Astrocyte of the cerebellum (primary cell): ENCODE data around the gene MYO16.

Experiments
- DNase-seq: peaks from one replicate; pipeline ENCODE4 v3.0.0-alpha.2; 2011; ENCODE audit warnings: low read depth
- H3K4me3 ChIP-seq: 2 replicates; pipeline ENCODE4 v1.5.1; 2011; ENCODE audit warnings: mild to moderate bottlenecking, low read depth, low read length, moderate library complexity
- in situ Hi-C: cut with HindIII; loops from 2 replicates; pipeline ENCODE4 v1.10.0; 2017; ENCODE audit warnings: low sequenced_read_pairs
- TF ChIP-seq, protein P1 (sequence below): IDR thresholded peaks from 2 replicates; pipeline ENCODE4 v1.5.1; 2012; ENCODE audit warnings: low read length, low read depth, moderate library complexity, mild to moderate bottlenecking; ENCODE audit errors: missing control alignments

MYO16 gene

DNA sequence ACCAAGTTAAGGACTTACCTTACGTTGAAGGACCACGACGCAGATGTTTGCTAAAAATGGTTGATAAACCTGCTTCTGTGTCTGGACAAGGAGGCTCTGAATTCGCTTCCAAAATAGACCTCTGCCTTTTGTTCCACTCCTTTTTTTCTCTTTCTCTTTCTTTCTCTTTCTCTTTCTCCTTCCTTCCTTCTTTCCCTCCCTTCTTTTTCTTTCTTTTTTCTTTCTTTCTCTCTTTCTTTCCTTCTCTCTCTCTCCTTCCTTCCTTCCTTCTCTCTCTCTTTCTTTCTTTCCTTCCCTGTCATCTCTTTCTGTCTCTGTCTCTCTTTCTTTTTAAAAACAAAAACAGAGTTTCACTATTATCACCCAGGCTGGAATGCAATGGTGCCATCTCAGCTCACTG, 290.7 kb downstream of the MYO16 start:
- no peak for DNase-seq
- TF ChIP-seq, protein P1, sequence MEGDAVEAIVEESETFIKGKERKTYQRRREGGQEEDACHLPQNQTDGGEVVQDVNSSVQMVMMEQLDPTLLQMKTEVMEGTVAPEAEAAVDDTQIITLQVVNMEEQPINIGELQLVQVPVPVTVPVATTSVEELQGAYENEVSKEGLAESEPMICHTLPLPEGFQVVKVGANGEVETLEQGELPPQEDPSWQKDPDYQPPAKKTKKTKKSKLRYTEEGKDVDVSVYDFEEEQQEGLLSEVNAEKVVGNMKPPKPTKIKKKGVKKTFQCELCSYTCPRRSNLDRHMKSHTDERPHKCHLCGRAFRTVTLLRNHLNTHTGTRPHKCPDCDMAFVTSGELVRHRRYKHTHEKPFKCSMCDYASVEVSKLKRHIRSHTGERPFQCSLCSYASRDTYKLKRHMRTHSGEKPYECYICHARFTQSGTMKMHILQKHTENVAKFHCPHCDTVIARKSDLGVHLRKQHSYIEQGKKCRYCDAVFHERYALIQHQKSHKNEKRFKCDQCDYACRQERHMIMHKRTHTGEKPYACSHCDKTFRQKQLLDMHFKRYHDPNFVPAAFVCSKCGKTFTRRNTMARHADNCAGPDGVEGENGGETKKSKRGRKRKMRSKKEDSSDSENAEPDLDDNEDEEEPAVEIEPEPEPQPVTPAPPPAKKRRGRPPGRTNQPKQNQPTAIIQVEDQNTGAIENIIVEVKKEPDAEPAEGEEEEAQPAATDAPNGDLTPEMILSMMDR: no peak
- no peak overlapping the region for H3K4me3 ChIP-seq
- in situ Hi-C loops: no loop called here

DNA sequence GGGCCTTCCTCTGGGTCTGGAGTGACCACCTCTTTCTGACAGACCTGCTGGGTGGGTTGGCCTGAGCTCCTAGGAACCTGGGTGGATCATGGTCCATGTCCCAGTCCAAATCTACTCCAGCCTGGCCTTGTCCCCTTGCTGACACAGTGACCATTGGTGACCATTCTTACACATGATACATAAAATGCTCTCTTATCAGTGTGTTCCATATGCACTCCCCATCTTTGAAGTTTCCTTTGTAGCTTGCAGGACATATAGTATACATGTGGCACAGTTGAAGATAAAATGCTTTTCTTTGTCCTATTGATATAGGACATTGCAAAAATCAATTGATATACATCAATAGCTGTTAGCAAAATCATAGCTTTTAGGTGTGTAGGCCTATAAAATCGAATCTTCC, 291.8 kb downstream of the MYO16 start:
- no peak overlapping the region for H3K4me3 ChIP-seq
- TF ChIP-seq, protein P1: no peak
- no peak for DNase-seq
- in situ Hi-C loops: no loop called here

DNA sequence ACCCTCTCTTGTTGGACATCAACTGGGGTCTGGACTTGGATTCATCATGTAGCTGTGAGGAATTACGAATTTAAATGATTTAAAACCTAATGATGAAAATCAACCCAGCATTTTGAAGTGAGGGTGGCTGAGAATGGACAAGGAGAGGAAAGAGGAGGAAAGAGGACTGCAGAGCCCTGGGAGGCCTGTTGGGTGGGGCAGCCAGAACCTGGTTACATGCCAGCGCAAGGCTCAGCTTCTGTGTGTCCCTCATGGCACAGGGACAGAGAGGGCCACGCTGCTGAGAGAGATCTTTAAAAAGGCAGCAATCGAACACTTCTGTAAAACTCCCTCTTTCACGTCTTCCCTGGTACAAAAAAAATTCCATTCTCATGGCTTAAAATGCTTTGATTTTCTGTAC, 292.7 kb downstream of the MYO16 start:
- no peak for DNase-seq
- H3K4me3 ChIP-seq: no peak overlapping the region
- TF ChIP-seq, protein P1: no peak
- in situ Hi-C loops: no loop called here

DNA sequence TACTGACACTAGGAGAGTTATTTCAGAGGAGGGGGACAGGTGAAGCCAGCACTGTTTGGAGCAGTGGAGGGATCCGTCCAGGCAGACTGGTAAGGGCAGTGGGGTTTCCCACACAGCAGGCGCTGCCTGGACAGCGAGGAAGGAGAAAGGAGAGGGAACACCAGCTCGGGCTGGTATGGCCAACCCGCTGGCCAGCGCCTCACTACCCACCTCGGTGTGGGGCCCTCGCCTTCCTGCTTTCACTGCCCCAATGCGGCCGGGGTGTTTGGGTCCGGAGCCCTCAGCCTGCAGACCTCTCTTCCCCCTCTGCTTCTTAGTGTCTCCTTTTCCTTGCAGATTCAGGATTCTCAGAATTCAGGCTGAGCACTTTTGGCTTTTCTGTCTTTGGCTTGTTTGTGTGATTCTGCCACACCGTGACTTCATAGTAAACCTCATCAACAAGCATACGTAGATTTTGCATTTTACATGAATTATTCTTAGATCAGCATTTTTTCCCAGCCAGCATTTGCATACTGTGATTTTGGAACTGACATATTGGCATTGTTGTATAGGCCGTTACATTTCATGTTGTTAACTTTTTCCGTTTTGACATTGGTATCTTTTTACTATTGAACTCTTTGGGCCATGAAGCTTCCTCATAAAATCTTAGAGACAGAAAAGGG, 294.1 kb downstream of the MYO16 start:
- in situ Hi-C loops: no loop called here
- TF ChIP-seq, protein P1: no peak
- DNase-seq: no peak
- H3K4me3 ChIP-seq: no peak overlapping the region

DNA sequence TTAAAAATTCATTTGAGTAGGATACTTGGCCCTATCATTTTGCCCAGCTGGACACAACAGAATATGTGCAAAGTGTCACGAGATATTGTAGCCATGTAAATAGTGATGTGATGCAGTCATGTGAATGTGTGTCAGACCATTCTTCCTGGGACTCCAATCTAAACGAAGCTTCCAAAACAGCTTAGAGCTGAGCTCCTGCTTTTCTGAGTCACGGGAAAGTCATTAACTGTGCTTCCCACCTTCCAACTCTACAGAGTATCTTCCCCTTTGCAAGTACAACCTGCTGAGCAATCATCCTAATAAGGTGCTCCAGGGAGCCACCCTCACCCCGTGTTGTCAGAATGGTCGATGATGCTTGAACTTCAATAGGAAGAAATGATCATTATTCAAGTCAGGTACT, 294.7 kb downstream of the MYO16 start:
- no peak overlapping the region for H3K4me3 ChIP-seq
- no peak for DNase-seq
- TF ChIP-seq, protein P1: no peak
- in situ Hi-C loops: no loop called here

DNA sequence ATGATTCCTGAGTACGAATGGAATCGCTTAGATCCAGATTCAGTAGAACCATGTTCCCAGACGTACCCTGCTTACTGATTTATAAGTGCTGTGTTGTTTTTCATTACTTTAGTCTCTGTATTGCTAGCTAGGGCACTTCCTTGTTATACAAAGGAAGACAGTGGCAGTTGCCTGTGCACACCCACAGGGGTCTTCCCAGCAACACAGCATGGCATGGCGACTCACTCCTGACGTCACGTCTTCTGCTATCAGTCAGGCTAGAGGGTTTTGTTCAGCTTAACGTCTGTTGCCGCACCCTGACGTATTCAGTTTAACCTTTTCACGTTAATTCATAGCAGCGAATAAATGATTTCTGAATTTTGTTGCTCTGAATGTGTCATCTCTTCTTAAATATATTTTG, 295.1 kb downstream of the MYO16 start:
- TF ChIP-seq, protein P1: no peak
- in situ Hi-C loops: no loop called here
- DNase-seq: no peak
- no peak overlapping the region for H3K4me3 ChIP-seq
